C1 segment of cervical spinal cord (tissue), 14 donors: Measurements from ENCODE around the gene NYNRIN.
"Not testable (repeated sequence)": the region's sequence is repeated elsewhere in the genome, so short reads cannot be mapped to it uniquely, and the experiment has no call there.

Experiments used
- DNase-seq, 14 donors: peaks; one replicate each; lab custom pipeline; 2025; lab: John Stamatoyannopoulos, UW

NYNRIN gene

GRCh38 chr14:24442240-24443052, 43.6 kb downstream of the NYNRIN start, which contains the start of gene SDR39U1:
Gene SDR39U1, minus strand, starts transcription at chr14:24442776. Its CDS starts 7 bp downstream, at chr14:24442769.
- peak; percentile 68 to 99 (median 96) for DNase-seq

DNA sequence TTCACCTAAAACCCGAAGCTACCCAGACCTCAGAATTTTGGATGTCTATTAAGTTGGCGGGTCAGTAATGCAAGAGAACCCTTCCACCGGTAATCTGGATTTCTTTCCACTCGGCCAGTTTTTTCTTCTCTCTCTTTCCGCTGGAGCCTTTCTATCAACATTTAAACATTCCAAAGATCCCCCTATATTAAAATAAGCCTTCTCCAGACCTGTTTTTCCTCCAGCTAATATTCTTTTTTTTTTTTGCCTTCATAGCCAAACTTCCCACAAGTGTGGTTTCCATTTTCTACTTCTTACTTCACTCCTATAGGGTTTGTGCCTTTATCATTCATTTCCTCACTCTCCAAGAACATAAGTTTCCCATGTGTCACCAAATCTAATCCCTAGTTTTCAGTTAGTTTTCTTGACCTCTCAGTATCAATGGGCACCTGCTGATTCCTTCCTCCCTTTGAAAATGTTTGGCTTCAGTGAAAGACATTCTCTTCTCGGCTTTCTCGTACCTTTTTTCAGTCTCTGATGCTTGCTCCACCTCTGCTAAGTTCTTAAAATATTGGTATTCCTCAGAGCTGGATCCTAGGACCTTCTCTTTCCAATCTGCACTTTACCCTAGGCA, 44.4 kb downstream of the NYNRIN start:
- DNase-seq: no peak

- DNase-seq: not testable (repeated sequence)
These were observed 52.0 kb downstream of the NYNRIN start for GRCh38 chr14:24450828-24451227.

- DNase-seq: no peak
These were observed 58.2 kb downstream of the NYNRIN start for GRCh38 chr14:24456980-24457379.

DNA sequence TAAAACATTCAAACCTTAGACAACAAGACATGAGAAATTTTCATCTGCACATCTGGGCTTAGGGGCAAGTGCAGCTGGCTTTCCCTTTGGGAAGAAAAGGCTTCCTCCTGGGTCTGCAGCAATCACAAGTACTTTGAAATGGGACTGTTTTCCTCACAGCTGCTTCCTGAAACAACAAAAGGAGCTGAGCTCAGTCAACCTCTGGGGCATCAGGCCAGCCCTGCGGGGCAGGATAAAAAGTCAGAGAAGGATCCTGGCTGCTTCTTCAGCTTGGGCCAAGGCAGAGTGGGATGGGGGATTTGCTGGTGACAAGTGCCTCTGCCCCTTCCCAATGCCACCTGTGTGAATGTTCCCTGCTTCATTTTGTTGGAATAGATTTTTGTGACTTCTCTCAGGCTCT, 59.9 kb downstream of the NYNRIN start:
- DNase-seq: no peak

GRCh38 chr14:24459331-24459730, 60.5 kb downstream of the NYNRIN start:
- DNase-seq: no peak

GRCh38 chr14:24461336-24461735, 62.5 kb downstream of the NYNRIN start:
- DNase-seq: no peak

DNA sequence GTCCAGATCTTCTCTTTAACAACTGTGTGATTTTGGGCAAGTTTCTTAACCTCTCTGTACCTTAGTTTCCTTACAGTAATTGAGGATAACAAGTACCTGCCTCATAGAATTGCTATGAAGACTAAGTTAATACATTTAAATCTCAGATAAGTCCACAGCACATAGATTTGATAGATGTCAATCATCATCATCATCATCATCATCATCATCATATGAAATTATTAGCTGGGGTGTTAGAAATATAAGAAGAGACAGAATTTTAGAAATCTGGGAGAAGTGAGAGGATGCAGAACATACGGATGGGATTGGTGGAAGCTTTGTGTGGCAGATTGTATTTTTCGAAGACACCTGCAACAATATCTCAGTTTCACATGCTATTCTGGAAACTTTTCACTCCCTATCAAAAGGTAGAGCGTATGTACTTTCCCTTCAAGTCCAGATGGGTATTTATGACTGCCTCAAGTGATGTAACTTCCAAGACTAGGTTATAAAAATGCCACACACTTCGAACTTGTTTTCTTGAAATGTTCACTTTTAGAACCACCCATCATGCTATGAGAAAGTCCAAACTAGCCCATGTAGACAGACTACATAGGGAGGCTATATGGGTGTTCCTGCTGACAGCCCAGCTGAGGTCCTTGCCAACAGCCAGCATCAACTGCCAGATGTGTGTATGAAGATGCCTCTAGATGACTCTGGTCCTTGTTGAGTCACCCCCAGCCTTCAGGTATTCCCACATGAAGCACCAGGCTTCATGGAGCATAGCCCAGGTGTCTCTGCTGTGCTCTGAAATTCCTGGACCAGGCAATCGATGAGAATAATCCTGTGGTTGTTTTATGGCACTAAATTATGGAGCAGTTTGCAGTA, 64.4 kb downstream of the NYNRIN start:
- DNase-seq: no peak

GRCh38 chr14:24463884-24464785, 65.3 kb downstream of the NYNRIN start:
- no peak for DNase-seq

- no peak for DNase-seq
These were observed 66.6 kb downstream of the NYNRIN start for GRCh38 chr14:24465368-24465767.

- DNase-seq: no peak
These were observed 67.0 kb downstream of the NYNRIN start for GRCh38 chr14:24465805-24466204.
